Keratinocyte (primary cell): ENCODE results near the gene ILDR1.

ENCODE experiments used
- EZH2 ChIP-seq: IDR thresholded peaks from one replicate; pipeline ENCODE4 v1.6.1; 2012; ENCODE audit warnings: inconsistent platforms, mild to moderate bottlenecking, low read length, moderate library complexity
- TF ChIP-seq, protein P1 (sequence below), 3 experiments: IDR thresholded peaks in 1 of 3; conservative IDR thresholded peaks in 1 of 3; optimal IDR thresholded peaks in 1 of 3; 2 replicates in 2 of 3; 3 replicates in 1 of 3; pipeline versions ENCODE3 to v1.5.1; 2011; ENCODE audit warnings: low read length in 3 of 3, mild to moderate bottlenecking in 3 of 3, moderate library complexity in 2 of 3, control low read depth in 1 of 3, inconsistent platforms in 1 of 3; ENCODE audit not compliant: insufficient read depth in 2 of 3; ENCODE audit errors: extremely low read depth in 1 of 3

DNA sequence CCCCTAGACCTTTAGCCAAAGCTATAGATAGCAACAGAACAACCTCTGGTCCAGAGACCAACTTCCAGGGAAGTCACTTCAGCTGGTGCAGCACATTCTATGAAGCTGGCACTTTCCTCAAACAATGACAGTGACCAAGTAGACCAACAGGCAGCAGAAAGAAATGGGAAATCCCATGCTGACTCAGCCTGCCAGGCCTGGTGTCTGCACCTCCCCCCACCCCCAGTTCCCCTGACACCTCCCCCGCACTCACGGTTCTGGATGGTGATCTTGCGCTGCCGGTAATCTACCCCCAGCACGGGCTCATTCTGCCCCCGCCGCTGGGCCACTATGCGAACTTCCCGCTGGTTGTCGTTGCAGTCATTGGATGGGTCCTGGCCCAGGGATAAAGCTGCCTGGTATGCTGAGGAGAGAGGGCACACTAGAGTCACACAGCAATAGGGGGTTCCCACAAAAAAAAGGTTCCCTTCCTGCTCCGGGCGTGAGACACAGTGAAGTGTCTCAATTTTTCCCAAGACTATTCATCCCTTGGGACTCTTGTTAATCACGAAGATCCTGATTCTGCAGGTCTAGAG lies 17.0 kb downstream of the ILDR1 start:
- TF ChIP-seq, protein P1, sequence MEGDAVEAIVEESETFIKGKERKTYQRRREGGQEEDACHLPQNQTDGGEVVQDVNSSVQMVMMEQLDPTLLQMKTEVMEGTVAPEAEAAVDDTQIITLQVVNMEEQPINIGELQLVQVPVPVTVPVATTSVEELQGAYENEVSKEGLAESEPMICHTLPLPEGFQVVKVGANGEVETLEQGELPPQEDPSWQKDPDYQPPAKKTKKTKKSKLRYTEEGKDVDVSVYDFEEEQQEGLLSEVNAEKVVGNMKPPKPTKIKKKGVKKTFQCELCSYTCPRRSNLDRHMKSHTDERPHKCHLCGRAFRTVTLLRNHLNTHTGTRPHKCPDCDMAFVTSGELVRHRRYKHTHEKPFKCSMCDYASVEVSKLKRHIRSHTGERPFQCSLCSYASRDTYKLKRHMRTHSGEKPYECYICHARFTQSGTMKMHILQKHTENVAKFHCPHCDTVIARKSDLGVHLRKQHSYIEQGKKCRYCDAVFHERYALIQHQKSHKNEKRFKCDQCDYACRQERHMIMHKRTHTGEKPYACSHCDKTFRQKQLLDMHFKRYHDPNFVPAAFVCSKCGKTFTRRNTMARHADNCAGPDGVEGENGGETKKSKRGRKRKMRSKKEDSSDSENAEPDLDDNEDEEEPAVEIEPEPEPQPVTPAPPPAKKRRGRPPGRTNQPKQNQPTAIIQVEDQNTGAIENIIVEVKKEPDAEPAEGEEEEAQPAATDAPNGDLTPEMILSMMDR (optimal IDR thresholded peaks at IDR 0.05 in 1 of 3, IDR thresholded peaks at IDR 0.05 in 1 of 3, conservative IDR thresholded peaks at IDR 0.05 in 1 of 3; ENCODE audit: extremely low read depth in 1 of 3, insufficient read depth in 2 of 3, low read length in 3 of 3), result no peak
- no peak for TF ChIP-seq EZH2
